B cell (primary cell): ENCODE measurements around the gene MAB21L2.
"Not testable (repeated sequence)": the region's sequence is repeated elsewhere in the genome, so short reads cannot be mapped to it uniquely, and the experiment has no call there.

Experiments used
- EZH2 ChIP-seq: IDR thresholded peaks from 2 replicates; pipeline ENCODE4 v1.6.1; 2012; ENCODE audit warnings: borderline replicate concordance, low read depth, mild to moderate bottlenecking, moderate library complexity, low read length; ENCODE audit not compliant: insufficient read depth, poor library complexity, severe bottlenecking
- TF ChIP-seq, protein P1 (sequence below): fragments of 200-600 bp; IDR thresholded peaks from one replicate; pipeline ENCODE4 v1.8.0; 2022; ENCODE audit warnings: antibody characterized with exemption, mild to moderate bottlenecking

- TF ChIP-seq, protein P1, sequence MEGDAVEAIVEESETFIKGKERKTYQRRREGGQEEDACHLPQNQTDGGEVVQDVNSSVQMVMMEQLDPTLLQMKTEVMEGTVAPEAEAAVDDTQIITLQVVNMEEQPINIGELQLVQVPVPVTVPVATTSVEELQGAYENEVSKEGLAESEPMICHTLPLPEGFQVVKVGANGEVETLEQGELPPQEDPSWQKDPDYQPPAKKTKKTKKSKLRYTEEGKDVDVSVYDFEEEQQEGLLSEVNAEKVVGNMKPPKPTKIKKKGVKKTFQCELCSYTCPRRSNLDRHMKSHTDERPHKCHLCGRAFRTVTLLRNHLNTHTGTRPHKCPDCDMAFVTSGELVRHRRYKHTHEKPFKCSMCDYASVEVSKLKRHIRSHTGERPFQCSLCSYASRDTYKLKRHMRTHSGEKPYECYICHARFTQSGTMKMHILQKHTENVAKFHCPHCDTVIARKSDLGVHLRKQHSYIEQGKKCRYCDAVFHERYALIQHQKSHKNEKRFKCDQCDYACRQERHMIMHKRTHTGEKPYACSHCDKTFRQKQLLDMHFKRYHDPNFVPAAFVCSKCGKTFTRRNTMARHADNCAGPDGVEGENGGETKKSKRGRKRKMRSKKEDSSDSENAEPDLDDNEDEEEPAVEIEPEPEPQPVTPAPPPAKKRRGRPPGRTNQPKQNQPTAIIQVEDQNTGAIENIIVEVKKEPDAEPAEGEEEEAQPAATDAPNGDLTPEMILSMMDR: not testable (repeated sequence)
- TF ChIP-seq EZH2: not testable (repeated sequence)
Measured at GRCh38 chr4:150557811-150558210, 24.1 kb upstream of the MAB21L2 start.
